ENCODE results near the gene LRRC9.
"Not testable (repeated sequence)": the region's sequence is repeated elsewhere in the genome, so short reads cannot be mapped to it uniquely, and the experiment has no call there.

LRRC9 gene

DNA sequence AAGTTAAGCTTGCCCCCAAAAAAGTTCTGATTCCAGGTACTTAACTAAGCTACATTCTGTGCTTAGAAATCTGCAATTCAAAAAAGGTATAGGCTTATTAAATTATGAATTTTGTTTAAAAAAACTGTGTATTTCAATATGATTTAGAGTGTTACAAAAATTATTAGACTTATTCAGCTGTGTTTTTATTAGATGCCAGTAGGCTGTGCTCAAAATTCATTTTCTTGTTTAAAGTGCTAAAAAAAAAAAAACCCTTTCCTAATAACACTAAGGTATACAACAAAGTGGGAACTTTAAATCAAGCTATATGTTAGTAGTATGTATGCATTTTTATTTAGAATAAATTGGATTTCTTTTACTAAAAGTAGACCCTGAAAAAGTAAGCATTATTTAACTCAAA is 25.0 kb downstream of the LRRC9 start:
- no peak for DNase-seq (ENCODE audit: low read depth)
- no peak overlapping the region for H3K4me3 ChIP-seq (ENCODE audit: low read depth, low read length)
- TF ChIP-seq, protein P1, sequence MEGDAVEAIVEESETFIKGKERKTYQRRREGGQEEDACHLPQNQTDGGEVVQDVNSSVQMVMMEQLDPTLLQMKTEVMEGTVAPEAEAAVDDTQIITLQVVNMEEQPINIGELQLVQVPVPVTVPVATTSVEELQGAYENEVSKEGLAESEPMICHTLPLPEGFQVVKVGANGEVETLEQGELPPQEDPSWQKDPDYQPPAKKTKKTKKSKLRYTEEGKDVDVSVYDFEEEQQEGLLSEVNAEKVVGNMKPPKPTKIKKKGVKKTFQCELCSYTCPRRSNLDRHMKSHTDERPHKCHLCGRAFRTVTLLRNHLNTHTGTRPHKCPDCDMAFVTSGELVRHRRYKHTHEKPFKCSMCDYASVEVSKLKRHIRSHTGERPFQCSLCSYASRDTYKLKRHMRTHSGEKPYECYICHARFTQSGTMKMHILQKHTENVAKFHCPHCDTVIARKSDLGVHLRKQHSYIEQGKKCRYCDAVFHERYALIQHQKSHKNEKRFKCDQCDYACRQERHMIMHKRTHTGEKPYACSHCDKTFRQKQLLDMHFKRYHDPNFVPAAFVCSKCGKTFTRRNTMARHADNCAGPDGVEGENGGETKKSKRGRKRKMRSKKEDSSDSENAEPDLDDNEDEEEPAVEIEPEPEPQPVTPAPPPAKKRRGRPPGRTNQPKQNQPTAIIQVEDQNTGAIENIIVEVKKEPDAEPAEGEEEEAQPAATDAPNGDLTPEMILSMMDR (IDR thresholded peaks at IDR 0.05; ENCODE audit: insufficient read depth, low read depth, low read length, missing control alignments): no peak

DNA sequence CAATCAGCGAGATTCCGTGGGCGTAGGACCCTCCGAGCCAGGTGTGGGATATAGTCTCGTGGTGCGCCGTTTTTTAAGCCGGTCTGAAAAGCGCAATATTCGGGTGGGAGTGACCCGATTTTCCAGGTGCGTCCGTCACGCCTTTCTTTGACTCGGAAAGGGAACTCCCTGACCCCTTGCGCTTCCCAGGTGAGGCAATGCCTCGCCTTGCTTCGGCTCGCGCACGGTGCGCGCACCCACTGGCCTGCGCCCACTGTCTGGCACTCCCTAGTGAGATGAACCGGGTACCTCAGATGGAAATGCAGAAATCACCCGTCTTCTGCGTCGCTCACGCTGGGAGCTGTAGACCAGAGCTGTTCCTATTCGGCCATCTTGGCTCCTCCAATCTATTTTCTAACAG is 32.2 kb downstream of the LRRC9 start:
- not testable (repeated sequence) for H3K4me3 ChIP-seq (ENCODE audit: low read depth, low read length); DNase-seq (ENCODE audit: low read depth)

DNA sequence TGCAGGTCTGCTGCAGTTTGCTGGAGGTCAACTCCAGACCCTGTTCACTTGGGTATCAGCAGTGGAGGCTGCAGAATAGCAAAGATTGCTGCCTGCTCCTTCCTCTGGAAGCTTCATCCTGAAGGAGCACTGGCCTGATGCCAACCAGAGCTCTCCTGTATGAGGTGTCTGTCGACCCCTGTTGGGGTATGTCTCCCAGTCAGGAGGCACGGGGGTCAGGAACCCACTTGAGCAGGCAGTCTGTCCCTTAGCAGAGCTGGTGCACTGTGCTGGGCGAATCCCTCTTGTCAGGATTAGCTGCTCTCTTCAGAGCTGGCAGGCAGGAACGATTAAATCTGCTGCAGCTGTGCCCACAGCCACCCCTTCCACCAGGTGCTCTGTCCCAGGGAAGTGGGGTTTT is 37.9 kb downstream of the LRRC9 start:
- H3K4me3 ChIP-seq (ENCODE audit: low read depth, low read length); DNase-seq (ENCODE audit: low read depth): not testable (repeated sequence)

DNA sequence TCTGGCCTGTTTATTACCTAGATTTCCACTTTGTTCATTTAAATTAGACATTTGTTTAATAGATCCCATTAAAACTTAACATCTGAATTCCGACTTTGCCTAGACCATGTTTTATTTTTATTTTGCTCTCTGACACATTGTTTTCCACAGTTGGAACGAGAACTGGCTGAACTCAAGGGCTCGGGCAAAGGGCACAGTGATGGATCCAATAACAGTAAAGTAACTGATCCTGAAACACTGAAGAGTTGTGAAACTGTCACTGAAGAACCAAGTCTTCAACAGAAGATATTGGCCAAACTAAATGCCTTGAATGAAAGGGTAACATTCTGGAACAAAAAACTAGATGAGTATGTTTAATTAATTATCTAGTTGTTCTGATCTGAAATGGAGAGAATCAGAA is 39.7 kb downstream of the LRRC9 start:
- no peak for DNase-seq (ENCODE audit: low read depth)
- no peak overlapping the region for H3K4me3 ChIP-seq (ENCODE audit: low read depth, low read length)
- TF ChIP-seq, protein P1 (IDR thresholded peaks at IDR 0.05; ENCODE audit: insufficient read depth, low read depth, low read length, missing control alignments): no peak

DNA sequence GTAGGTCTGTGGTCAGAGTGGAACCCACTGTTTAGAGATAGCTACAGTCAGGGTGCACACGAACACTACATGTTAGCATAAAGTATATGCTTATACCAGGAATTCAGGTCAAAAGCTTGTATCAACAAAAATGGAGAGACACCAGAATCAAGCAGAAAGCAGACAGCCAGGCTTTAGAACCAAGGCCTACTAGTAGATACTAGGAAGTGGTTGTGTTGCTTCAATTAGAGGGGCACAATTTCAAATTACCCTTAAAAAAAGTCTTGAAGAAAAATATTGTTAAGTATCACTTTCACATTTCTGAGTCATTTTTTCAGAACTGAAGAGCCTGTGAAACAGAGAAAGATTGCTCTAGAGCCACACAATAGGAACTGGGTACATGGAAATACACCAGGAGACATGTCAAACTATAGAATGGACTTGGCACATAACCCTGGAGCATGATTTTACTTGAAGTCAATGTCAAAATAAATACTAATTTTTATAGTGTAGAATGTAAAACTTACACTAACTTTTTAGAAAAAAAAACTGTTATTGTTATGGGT is 41.6 kb downstream of the LRRC9 start:
- TF ChIP-seq, protein P1 (IDR thresholded peaks at IDR 0.05; ENCODE audit: insufficient read depth, low read depth, low read length, missing control alignments): no peak
- peak; percentile 57 for DNase-seq (ENCODE audit: low read depth)
- no peak overlapping the region for H3K4me3 ChIP-seq (ENCODE audit: low read depth, low read length)

DNA sequence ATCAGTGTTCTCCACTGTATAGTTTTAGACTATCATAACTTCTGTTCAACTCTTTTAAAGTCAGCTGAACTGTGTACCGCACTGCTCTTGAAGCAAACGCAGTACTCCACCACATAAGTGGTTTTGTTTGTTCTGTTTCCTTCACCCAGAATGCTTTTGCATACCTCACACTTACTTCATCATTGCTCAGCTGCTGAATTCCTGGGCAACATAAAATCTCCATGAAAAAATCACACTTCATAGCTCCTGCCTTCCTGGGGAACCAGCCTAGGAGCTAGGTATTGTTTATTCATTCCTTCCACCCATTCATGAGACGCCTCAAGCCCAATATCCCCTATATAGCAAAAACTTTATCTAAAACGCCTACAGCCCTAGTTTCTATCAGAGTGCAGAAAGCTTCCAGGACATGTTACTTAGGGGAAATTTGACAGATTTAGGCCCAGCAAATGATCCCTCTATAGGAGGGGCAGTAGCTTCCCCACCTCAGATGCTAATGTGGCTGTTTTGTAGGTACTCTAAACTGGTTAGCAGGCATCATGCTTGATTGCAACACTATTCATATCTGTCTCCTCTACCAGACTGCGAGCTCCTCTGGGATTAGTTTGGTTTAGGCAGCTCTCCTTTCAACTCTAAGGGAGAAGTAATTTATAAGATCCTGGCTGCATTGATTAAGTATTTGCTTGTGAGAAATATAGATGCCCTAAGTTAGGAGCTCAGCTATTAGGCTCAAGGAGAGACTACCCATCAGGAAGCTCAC is 44.5 kb downstream of the LRRC9 start:
- TF ChIP-seq, protein P1 (IDR thresholded peaks at IDR 0.05; ENCODE audit: insufficient read depth, low read depth, low read length, missing control alignments): no peak
- H3K4me3 ChIP-seq (ENCODE audit: low read depth, low read length): peak overlapping the region; percentile 85
- DNase-seq (ENCODE audit: low read depth): peak; percentile 14

DNA sequence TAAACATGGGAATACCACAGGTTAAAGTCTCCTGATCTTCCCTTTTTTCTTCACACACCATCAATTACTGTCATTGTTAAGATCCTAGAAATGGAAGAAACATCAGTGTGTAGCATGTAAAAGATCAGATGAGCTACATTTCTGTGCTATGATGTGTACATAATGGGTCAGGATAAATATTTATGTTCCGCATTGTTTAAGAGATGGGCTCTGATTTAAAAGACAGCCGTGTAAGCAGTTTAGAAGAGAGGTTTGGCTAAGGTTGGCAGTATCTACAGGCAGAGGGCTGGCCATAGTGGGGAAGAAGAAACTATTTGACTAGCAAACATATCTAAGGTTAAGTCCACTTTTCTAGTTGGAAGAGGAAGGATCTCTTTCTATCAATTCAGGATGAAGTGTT is 49.4 kb downstream of the LRRC9 start:
- DNase-seq (ENCODE audit: low read depth): no peak
- no peak overlapping the region for H3K4me3 ChIP-seq (ENCODE audit: low read depth, low read length)
- TF ChIP-seq, protein P1 (IDR thresholded peaks at IDR 0.05; ENCODE audit: insufficient read depth, low read depth, low read length, missing control alignments): no peak

DNA sequence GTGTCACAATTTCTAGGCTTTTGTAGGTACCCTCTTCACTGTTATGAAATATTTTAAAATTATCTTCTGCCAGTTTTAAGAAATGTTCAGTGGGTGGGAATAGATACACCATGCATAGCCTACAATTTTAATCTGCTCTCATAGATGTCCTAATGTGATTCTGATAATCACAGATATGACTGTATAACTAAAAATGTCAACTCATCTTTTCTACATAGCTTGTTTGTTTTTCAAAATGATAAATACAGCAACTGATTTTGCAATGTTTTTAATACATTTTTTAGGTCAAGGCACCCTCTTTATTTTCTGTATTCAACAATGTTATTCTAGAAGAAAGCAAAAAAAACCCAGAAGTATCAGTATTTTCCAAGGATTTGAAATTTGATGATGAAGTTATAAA is 61.6 kb downstream of the LRRC9 start:
- TF ChIP-seq, protein P1 (IDR thresholded peaks at IDR 0.05; ENCODE audit: insufficient read depth, low read depth, low read length, missing control alignments): no peak
- H3K4me3 ChIP-seq (ENCODE audit: low read depth, low read length): no peak overlapping the region

More for the DNA sequence above, 61.6 kb downstream of the LRRC9 start:
- no peak for DNase-seq (ENCODE audit: low read depth)

Data from GM12865 (cell line).